GM19395 (cell line): ENCODE measurements around the gene ANKRD35.
A peak's percentile ranks its signal among the peaks of the same experiment; 100 is the strongest.
"Not testable (repeated sequence)": the region's sequence is repeated elsewhere in the genome, so short reads cannot be mapped to it uniquely, and the experiment has no call there.

Source experiments
- ATAC-seq: cut with Tn5 transposase; IDR thresholded peaks from one replicate; pipeline ENCODE4 v1.9.1; 2021; ENCODE audit warnings: mild to moderate bottlenecking, moderate library complexity; ENCODE audit not compliant: unreplicated experiment

Gene ANKRD35

DNA sequence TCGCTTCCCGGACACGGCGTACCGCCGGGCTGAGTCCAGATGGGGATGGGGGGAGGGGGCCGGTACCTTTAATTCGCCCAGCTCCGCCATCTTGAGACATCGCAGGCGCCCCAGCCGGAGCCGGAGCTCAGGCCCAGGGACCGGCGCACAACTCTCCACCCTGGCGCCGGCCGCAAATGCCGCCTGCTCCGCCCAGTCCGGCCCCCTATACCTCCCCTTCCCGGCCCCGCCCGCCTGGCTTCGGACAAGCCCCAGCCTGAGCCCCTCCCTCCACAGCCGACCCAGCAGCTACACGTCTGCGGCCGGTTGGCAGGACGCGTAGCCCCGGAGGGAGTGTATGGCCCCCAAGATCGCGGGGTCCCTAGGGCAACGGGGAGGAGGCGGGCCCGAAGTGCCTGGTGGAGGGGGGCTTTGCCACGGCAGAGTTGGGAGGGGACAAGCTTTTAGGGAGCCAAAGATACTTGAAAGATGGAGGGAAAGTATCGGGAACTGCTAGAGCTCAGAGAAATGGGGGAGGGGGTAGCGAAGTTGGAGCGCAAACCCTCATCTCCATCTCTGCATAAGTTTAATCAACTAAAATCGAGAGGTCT is 26.7 kb downstream of the ANKRD35 start, which contains the start of gene PIAS3:
PIAS3 (minus strand) TSS at position 181 of the 590 bp plus-strand sequence; CDS start at position 90, 91 bp downstream.
- peak; percentile 78 for ATAC-seq

GRCh38 chr1:145858238-145858900 is 27.3 kb downstream of the ANKRD35 start:
- no peak for ATAC-seq

DNA sequence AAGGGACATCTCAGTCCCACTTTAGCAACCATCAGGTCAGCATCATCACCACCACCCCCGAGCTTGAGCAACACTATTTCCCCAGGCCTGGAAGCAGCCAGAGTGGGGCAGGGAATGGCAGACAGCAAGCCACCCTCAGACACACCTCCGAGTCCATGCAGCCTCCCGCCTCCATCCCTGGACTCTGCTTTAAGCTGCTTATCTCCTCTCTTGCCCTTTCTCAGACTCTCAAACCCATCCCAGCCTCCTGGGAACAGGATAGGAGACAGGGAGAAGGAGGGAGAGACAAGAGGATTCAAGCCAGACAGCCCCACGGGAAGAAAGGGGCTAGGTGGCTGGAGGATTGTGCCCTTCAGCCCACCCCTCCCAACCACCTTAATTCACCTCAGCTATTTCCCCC is 28.5 kb downstream of the ANKRD35 start:
- ATAC-seq = no peak

DNA sequence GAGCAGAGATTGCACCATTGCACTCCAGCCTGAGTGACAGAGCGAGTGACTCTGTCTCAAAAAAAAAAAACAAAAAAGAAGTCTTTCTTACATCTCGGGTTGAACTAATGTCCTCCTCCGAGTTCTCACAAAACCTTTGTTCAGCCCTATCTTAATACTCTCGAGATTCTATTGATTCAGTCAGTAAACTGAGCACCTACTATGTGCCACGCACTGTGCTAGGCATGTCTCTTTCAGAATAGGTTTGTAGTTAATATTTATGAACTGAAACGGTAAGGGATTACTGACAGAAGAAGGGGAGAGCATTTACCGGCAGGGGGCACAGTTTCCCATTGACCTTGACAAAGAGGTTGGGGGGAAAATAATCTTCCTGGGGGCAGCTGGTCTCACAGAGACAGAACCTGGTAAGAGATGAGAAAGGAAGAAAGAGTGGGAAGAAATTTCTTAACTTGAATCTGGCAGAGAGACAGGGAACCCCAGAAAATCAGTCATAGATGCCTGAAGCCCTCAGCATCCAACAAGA is 30.2 kb downstream of the ANKRD35 start:
- ATAC-seq = no peak

- no peak for ATAC-seq
Observed at GRCh38 chr1:145849356-145850160, 36.1 kb downstream of the ANKRD35 start.

GRCh38 chr1:145847827-145848226 is 37.8 kb downstream of the ANKRD35 start:
- no peak for ATAC-seq

GRCh38 chr1:145846201-145846612 is 39.5 kb downstream of the ANKRD35 start:
- no peak for ATAC-seq

DNA sequence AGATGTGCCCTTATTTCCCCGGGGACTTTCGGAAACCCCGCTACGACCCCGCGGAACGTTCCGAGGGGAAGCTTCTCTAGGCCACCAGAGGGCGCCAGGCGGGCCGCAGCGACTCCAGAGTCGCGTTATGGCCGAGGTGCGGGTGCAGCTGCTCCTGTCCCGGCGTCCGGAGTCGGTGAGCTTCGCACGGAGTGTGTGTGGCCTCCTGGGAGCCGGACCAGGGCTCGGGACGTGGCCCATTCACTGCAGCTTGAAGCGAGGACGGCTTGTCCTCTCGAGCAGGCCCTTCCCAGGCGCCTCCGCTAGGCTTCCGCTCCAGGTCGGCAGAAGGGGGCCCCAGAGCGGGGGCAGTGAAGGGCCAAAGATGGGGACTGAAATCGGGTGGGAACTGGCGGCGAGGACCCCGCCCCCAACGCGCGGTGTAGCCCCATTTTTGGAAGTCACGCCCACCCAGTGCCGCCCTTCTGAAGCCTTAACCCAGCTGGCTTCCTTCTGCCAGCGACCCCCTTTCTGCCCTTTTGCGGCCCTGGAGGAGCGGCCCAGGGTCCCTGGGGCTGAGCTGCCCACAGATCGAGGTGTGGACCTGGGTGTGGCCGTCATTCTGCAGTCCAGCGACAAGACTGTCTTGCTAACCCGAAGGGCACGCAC is 40.0 kb downstream of the ANKRD35 start, which contains the start of gene NUDT17:
NUDT17 (plus strand) TSS at position 117 of the 648 bp plus-strand sequence; CDS start at position 128, 11 bp downstream.
- ATAC-seq = peak; percentile 65

DNA sequence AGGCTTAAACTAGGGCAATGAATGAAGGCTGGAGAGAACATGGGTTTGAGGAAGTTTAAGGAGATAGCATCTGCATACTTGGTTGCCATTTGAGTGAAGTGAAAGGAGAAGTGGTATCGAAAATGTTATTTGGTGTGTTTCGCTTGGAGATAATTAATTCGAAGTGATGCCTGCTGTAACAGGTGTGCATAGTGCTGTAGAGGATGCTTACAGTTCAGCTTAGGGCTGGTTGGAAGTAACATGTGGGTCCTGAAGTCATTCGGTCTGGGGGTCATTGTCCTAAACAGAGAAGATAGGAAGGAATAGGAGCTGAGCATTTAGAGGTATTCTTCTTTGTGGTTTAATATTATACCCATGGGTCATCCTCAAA is 40.5 kb downstream of the ANKRD35 start:
- peak; percentile 77 for ATAC-seq

GRCh38 chr1:145843031-145843430 is 42.6 kb downstream of the ANKRD35 start:
- no peak for ATAC-seq

GRCh38 chr1:145837656-145838055 is 48.0 kb downstream of the ANKRD35 start:
- ATAC-seq = no peak

DNA sequence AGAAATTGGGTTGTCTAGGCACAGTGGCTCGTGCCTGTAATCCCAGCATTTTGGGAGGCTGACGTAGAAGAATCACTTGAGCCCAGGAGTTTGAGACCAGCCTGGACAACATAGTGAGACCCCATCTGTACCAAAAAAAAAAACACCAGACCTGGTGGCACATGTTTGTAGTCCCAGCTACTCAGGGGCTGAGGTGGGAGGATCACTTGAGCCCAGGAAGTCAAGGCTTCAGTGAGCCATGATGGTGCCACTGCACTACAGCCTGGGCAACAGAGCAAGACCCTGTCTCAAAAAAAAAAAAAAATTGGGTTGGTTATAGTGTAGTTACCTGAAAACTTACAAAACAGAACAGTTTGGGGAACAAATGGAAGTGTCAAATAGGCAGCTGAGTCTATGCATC is 54.9 kb downstream of the ANKRD35 start:
- not testable (repeated sequence) for ATAC-seq

- ATAC-seq = no peak
Observed at GRCh38 chr1:145828367-145829026, 57.2 kb downstream of the ANKRD35 start.

- no peak for ATAC-seq
Observed at GRCh38 chr1:145827966-145828365, 57.7 kb downstream of the ANKRD35 start.

DNA sequence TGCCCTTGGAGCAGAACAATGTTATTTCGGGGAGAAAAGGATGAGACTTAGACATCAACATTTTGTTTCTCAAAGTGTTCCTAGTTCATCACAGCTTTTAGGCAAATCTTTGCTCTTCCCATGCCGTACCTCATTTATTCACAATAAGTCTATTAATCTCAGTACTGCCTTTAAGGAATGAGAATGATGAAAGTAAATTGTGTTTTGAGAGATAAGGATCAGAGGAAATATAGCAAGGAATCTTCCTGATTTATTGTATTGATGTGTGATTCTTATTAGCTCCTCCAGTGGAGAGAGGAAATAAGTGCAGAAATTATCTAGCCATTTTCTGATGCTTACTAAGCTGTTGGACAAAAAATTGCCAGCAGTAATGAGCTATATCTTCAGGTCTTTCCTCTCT is 59.6 kb downstream of the ANKRD35 start:
- ATAC-seq = no peak

DNA sequence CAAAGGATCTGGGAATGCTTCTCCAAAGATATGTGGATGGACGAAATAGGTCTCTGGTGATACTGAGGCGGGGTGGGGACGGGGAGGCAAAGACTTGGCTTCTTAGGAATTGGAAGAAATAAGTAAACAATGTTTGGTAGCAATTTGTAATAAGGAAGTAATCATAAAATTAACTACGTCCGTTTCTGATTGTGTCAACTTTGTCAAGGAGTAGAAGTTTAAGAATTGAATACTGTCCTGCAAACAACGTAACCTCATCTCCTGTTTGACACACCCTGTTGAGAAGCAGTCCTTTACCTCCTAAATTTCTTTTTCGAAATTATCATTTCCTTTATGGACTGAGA is 61.2 kb downstream of the ANKRD35 start:
- no peak for ATAC-seq

- ATAC-seq = peak; percentile 77
Observed at GRCh38 chr1:145823565-145824498, 61.8 kb downstream of the ANKRD35 start, which contains the start of the genes POLR3C and RNF115. TSS of gene POLR3C (plus strand) at chr1:145824200. CDS start at chr1:145825777, 1,577 bp downstream. TSS of gene RNF115 (minus strand) at chr1:145824095. CDS start at chr1:145823873, 222 bp downstream.

DNA sequence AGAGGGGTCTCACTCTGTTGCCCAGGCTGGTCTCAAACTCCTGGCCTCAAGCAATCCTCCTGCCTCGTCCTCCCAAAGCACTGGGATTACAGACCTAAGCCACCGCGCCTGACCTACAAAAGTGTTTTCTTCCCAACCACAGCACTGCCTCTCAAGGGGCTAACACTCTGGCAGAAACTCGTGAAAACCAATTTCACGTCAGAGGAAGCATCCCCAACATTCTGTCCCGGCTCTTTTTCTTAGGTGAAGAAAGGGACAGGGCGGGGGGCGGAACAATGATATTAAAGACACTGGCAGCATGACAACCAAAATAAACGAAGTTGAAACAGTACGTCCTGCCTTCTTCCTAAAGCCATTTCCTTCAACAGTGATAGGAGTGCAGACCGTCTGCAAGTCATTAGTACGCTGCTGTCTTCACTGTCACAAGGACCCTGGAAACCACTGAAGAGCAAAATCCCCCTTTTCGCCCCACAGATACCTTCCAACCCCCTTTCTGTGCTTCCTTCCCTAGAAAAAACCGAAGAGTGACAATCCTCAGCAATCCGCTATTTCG is 62.8 kb downstream of the ANKRD35 start:
- not testable (repeated sequence) for ATAC-seq

DNA sequence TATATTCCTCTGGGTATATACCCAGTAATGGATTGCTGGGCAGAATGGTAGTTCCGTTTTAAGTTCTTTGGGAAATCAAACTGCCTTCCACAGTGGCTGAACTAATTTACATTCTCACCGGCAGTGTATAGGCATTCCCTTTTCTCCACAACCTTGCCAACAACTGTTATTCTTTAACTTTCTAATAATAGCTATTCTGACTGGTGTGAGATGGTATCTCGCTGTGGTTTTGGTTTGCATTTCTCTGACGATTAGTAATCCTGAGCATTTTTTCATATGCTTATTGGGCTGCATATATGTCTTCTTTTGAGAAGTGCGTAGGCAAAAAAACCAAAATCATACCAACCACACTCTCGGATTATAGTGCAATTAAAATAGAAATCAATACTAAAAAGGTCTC is 67.6 kb downstream of the ANKRD35 start:
- ATAC-seq = not testable (repeated sequence)
